Measurements from ENCODE around the gene CBFA2T2. TPM values are rescaled to one million over a fixed set of nuclear protein-coding genes. Genes with fewer than 3 reads are reported as not detected.
"Not testable (repeated sequence)": the region's sequence is repeated elsewhere in the genome, so short reads cannot be mapped to it uniquely, and the experiment has no call there.

Gene CBFA2T2
- total RNA-seq, 1 experiment from 2014 or later = 7.7 TPM

GRCh38 chr20:33624399-33624798 lies 134.5 kb downstream of the CBFA2T2 start:
- no peak for DNase-seq (ENCODE audit: low read depth)

GRCh38 chr20:33626190-33626589 lies 136.3 kb downstream of the CBFA2T2 start:
- DNase-seq (ENCODE audit: low read depth) = no peak

- DNase-seq (ENCODE audit: low read depth) = no peak
These were observed 137.8 kb downstream of the CBFA2T2 start for GRCh38 chr20:33627577-33628216.

GRCh38 chr20:33629533-33629932 lies 139.6 kb downstream of the CBFA2T2 start:
- no peak for DNase-seq (ENCODE audit: low read depth)

- no peak for DNase-seq (ENCODE audit: low read depth)
These were observed 140.1 kb downstream of the CBFA2T2 start for GRCh38 chr20:33629979-33630378.

- DNase-seq (ENCODE audit: low read depth) = no peak
These were observed 140.6 kb downstream of the CBFA2T2 start for GRCh38 chr20:33630507-33630906.

- DNase-seq (ENCODE audit: low read depth) = not testable (repeated sequence)
These were observed 142.0 kb downstream of the CBFA2T2 start for GRCh38 chr20:33631910-33632309.

- DNase-seq (ENCODE audit: low read depth) = no peak
These were observed 145.4 kb downstream of the CBFA2T2 start for GRCh38 chr20:33635341-33635740.

- no peak for DNase-seq (ENCODE audit: low read depth)
These were observed 146.9 kb downstream of the CBFA2T2 start for GRCh38 chr20:33636776-33637175.

- DNase-seq (ENCODE audit: low read depth) = peak; percentile 95
These were observed 150.4 kb downstream of the CBFA2T2 start for GRCh38 chr20:33640287-33640686.

- DNase-seq (ENCODE audit: low read depth) = no peak
These were observed 154.6 kb downstream of the CBFA2T2 start for GRCh38 chr20:33644313-33645071.

GRCh38 chr20:33645072-33645358 lies 155.1 kb downstream of the CBFA2T2 start:
- DNase-seq (ENCODE audit: low read depth) = no peak

- no peak for DNase-seq (ENCODE audit: low read depth)
These were observed 155.5 kb downstream of the CBFA2T2 start for GRCh38 chr20:33645396-33645795.

- no peak for DNase-seq (ENCODE audit: low read depth)
These were observed 156.3 kb downstream of the CBFA2T2 start for GRCh38 chr20:33646191-33646590.

- DNase-seq (ENCODE audit: low read depth) = not testable (repeated sequence)
These were observed 157.2 kb downstream of the CBFA2T2 start for GRCh38 chr20:33646959-33647602.

- DNase-seq (ENCODE audit: low read depth) = peak; percentile 75
These were observed 157.9 kb downstream of the CBFA2T2 start for GRCh38 chr20:33647603-33648395.

- DNase-seq (ENCODE audit: low read depth) = peak; percentile 30
These were observed 158.6 kb downstream of the CBFA2T2 start for GRCh38 chr20:33648396-33649004.

GRCh38 chr20:33649201-33649681 lies 159.3 kb downstream of the CBFA2T2 start:
- no peak for DNase-seq (ENCODE audit: low read depth)

- no peak for DNase-seq (ENCODE audit: low read depth)
These were observed 160.3 kb downstream of the CBFA2T2 start for GRCh38 chr20:33650111-33650752.

- no peak for DNase-seq (ENCODE audit: low read depth)
These were observed 161.1 kb downstream of the CBFA2T2 start for GRCh38 chr20:33650753-33651561.
